Activated T-cell treated with anti-CD3 and anti-CD28 coated beads for 24 hours (primary cell): ENCODE results near the gene ZNF428.
"Not testable (repeated sequence)": the region's sequence is repeated elsewhere in the genome, so short reads cannot be mapped to it uniquely, and the experiment has no call there.

Experiments used
- DNase-seq: peaks from one replicate; pipeline ENCODE4 v3.0.0-alpha.2; 2020; ENCODE audit warnings: low read depth

Gene ZNF428

GRCh38 chr19:43639519-43640423, 20.3 kb upstream of the ZNF428 start, which contains the start of gene CADM4:
TSS of gene CADM4 (minus strand) at chr19:43639850. CDS start at chr19:43639790, 60 bp downstream.
- peak; percentile 16 for DNase-seq

GRCh38 chr19:43638995-43639518, 19.6 kb upstream of the ZNF428 start:
- no peak for DNase-seq

GRCh38 chr19:43638214-43638994, 19.0 kb upstream of the ZNF428 start:
- DNase-seq: no peak

GRCh38 chr19:43636121-43636683, 16.8 kb upstream of the ZNF428 start:
- DNase-seq: no peak

- not testable (repeated sequence) for DNase-seq
These were observed 16.1 kb upstream of the ZNF428 start for GRCh38 chr19:43635561-43635940.

GRCh38 chr19:43634872-43635560, 15.6 kb upstream of the ZNF428 start:
- DNase-seq: no peak

- no peak for DNase-seq
These were observed 15.1 kb upstream of the ZNF428 start for GRCh38 chr19:43634506-43634871.

GRCh38 chr19:43634068-43634467, 14.6 kb upstream of the ZNF428 start:
- DNase-seq: no peak

GRCh38 chr19:43633520-43633919, 14.1 kb upstream of the ZNF428 start:
- DNase-seq: no peak

- no peak for DNase-seq
These were observed 12.1 kb upstream of the ZNF428 start for GRCh38 chr19:43631491-43631890.

- DNase-seq: no peak
These were observed 9.4 kb upstream of the ZNF428 start for GRCh38 chr19:43628646-43629326.

- DNase-seq: no peak
These were observed 7.4 kb upstream of the ZNF428 start for GRCh38 chr19:43626838-43627237.

GRCh38 chr19:43625918-43626579, 6.6 kb upstream of the ZNF428 start:
- no peak for DNase-seq

GRCh38 chr19:43624933-43625332, 5.5 kb upstream of the ZNF428 start:
- peak; percentile 73 for DNase-seq

- DNase-seq: no peak
These were observed 4.7 kb upstream of the ZNF428 start for GRCh38 chr19:43623889-43624670.

GRCh38 chr19:43622956-43623355, 3.5 kb upstream of the ZNF428 start:
- no peak for DNase-seq

GRCh38 chr19:43622070-43622469, 2.6 kb upstream of the ZNF428 start:
- DNase-seq: no peak

GRCh38 chr19:43620061-43621001, 902 bp upstream of the ZNF428 start:
- peak; percentile 82 for DNase-seq

- peak; percentile 49 for DNase-seq
These were observed 538 bp downstream of the ZNF428 start for GRCh38 chr19:43618921-43619261.
